Endodermal cell (in vitro differentiated cells): ENCODE results near the gene HAUS3. TPM values are rescaled to one million over a fixed set of nuclear protein-coding genes. Genes with fewer than 3 reads are reported as not detected.

Experiments used
- DNase-seq: peaks from one replicate; pipeline ENCODE4 v3.0.0-alpha.2; 2017
- H3K27ac ChIP-seq: 2 replicates; pipeline ENCODE4 v1.5.1; 2013; ENCODE audit warnings: mild to moderate bottlenecking, low read depth, low read length, moderate library complexity
- H3K27me3 ChIP-seq: 2 replicates; pipeline ENCODE4 v1.6.1; 2013; ENCODE audit warnings: mild to moderate bottlenecking, low read length, moderate library complexity; ENCODE audit not compliant: insufficient read depth, control insufficient read depth, poor library complexity, severe bottlenecking
- H3K36me3 ChIP-seq: 2 replicates; pipeline ENCODE4 v1.7.0; 2013; ENCODE audit warnings: mild to moderate bottlenecking, low read length, moderate library complexity; ENCODE audit not compliant: control insufficient read depth, insufficient read depth
- H3K4me1 ChIP-seq: one replicate; pipeline ENCODE4 v1.7.0; 2013; ENCODE audit warnings: low read length; ENCODE audit not compliant: control insufficient read depth, insufficient read depth
- H3K4me3 ChIP-seq: 2 replicates; pipeline ENCODE4 v1.5.1; 2013; ENCODE audit warnings: mild to moderate bottlenecking, low read length, moderate library complexity
- H3K9ac ChIP-seq: 2 replicates; pipeline ENCODE4 v1.6.1; 2013; ENCODE audit warnings: mild to moderate bottlenecking, low read length, moderate library complexity; ENCODE audit not compliant: poor library complexity, severe bottlenecking; ENCODE audit errors: extremely low read depth
- H3K9me3 ChIP-seq: 2 replicates; pipeline ENCODE4 v1.6.1; 2013; ENCODE audit warnings: mild to moderate bottlenecking, low read length, moderate library complexity; ENCODE audit not compliant: control insufficient read depth
- H3K27ac Mint-ChIP-seq: 2 replicates; pipeline ENCODE4 v1.8.0; 2020; ENCODE audit warnings: mixed read lengths
- H3K27me3 Mint-ChIP-seq: 2 replicates; pipeline ENCODE4 v1.8.0; 2021; ENCODE audit warnings: mild to moderate bottlenecking, mixed read lengths; ENCODE audit not compliant: insufficient read depth
- H3K36me3 Mint-ChIP-seq: 2 replicates; pipeline ENCODE4 v1.8.0; 2020; ENCODE audit warnings: low read depth, mixed read lengths
- H3K4me1 Mint-ChIP-seq: 2 replicates; pipeline ENCODE4 v1.8.0; 2020; ENCODE audit warnings: mixed read lengths
- H3K4me3 Mint-ChIP-seq: 2 replicates; pipeline ENCODE4 v1.8.0; 2020; ENCODE audit warnings: mild to moderate bottlenecking, moderate library complexity, mixed read lengths
- H3K9me3 Mint-ChIP-seq: 2 replicates; pipeline ENCODE4 v1.8.0; 2020; ENCODE audit warnings: mild to moderate bottlenecking, mixed read lengths
- WGBS, 2 experiments: methylation state at CpG; one replicate each; pipeline versions ENCODE4 v1.1.5 to v1.1.7; 2013; ENCODE audit warnings: missing lambda C conversion rate in 2 of 2, mixed read lengths in 1 of 2; ENCODE audit not compliant: insufficient coverage in 1 of 2, insufficient read length in 1 of 2; 5-methylcytosine and 5-hydroxymethylcytosine counted together
- total RNA-seq, 2 donors: library from RNA; stranded (reverse); fragmentation: NEBNext Ultra II Directional in 1 of 2; extraction: Animal tissue kit (Norgen Biotek cat#: 25700) in 1 of 2; gene quantifications; 2 replicates in 1 of 2; 3 replicates in 1 of 2; pipeline ENCODE4 v1.2.1, GENCODE V29; 2021
- TF ChIP-seq, protein P1 (sequence below): fragments of 200-600 bp; sonication (generic); conservative IDR thresholded peaks from 2 replicates; pipeline ENCODE4 v1.5.0; 2021; ENCODE audit warnings: antibody characterized with exemption, mild to moderate bottlenecking

HAUS3 gene
- total RNA-seq, 2 donors from 2014 or later: 17.0 to 22.6 TPM

DNA sequence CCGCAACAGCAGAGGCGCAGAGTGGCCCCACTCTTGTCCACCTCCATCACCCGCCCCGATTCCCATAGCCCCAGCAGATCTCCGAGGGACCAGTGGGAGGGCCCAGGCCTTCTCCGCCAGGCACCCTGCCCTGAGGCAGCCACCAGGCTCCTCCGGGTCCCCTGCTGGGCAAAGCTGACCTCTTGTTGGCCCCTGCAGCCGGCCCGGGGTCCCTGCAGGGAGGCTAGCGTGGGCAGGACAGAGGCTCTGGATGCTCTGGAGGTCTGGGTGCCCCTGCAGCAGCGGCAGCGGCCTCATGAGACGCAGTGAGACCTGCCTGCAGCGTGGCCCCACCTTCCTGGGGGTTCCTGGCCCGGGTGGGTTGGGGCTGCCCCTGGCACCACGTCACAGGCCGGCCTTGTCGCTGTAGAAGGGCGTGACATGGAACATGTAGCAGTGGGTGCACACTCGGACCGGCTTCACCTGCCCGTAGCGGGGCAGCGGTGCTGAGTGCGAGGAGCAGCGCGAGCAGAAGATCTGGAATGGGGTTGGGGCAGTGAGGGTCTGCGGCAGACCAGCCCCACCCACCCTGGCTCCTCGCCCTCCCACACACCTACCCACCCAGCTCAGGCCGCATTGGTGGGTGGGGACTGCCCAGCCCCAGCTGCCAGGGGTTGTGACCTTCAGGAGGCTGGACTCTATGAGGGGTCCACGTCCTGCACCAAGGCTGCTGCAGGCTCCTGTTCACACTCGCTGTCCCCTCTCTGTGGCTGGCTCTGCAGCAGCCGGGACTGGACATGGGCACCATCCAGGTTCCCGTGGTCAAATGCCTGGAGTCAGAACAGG lies 28.6 kb upstream of the HAUS3 start:
- Mint-ChIP-seq H3K4me3 (no peak overlapping the region), H3K36me3 (no peaks in the 10 kb centered on the region), H3K27ac (peak overlapping the region; percentile 85), H3K4me1 (peaks cover 28% of the 10 kb centered on the region), H3K27me3 (no peaks in the 10 kb centered on the region), H3K9me3 (no peaks in the 10 kb centered on the region)
- H3K36me3 ChIP-seq: no peaks in the 10 kb centered on the region
- WGBS, 2 experiments: 90 to 91% methylated on average over 15 to 34 of the region's 34 CpGs
- H3K4me3 ChIP-seq: no peak overlapping the region
- no peaks in the 10 kb centered on the region for H3K27me3 ChIP-seq
- no peak for DNase-seq
- H3K27ac ChIP-seq: no peak overlapping the region
- TF ChIP-seq, protein P1, sequence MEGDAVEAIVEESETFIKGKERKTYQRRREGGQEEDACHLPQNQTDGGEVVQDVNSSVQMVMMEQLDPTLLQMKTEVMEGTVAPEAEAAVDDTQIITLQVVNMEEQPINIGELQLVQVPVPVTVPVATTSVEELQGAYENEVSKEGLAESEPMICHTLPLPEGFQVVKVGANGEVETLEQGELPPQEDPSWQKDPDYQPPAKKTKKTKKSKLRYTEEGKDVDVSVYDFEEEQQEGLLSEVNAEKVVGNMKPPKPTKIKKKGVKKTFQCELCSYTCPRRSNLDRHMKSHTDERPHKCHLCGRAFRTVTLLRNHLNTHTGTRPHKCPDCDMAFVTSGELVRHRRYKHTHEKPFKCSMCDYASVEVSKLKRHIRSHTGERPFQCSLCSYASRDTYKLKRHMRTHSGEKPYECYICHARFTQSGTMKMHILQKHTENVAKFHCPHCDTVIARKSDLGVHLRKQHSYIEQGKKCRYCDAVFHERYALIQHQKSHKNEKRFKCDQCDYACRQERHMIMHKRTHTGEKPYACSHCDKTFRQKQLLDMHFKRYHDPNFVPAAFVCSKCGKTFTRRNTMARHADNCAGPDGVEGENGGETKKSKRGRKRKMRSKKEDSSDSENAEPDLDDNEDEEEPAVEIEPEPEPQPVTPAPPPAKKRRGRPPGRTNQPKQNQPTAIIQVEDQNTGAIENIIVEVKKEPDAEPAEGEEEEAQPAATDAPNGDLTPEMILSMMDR: no peak
- H3K9me3 ChIP-seq: no peaks in the 10 kb centered on the region
- no peak overlapping the region for H3K9ac ChIP-seq
- peaks cover 11% of the 10 kb centered on the region for H3K4me1 ChIP-seq

DNA sequence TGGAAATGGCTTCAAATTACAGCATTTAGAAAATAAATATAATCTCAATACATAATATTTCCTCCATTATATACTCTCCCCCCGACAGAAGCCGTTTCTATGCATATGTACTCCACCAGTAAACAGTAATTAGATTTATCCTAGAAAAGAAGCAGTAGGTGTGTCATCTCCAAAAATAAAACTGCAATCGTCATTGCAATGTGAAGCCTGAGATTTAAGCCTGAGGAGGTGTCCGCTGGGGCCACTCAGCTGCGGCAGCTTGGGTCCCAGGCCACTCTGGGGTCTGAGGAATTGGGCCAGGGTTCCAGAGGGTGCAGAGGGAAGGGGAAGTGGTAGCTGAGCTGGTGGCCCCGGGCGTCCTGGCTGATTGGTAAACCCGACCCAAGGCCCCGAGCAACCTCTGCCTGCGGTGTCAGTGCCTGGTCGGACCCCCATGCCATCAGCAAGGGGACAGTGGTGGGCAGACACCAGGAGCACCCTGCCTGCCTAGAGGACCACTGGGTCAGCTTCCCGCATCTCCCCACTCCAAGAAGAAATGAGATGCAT lies 27.8 kb upstream of the HAUS3 start:
- peaks cover 11% of the 10 kb centered on the region for H3K4me1 ChIP-seq
- no peak overlapping the region for H3K4me3 ChIP-seq
- whole genome bisulfite sequencing, 2 experiments: 90 to 98% methylated on average over 11 to 12 of the region's 12 CpGs
- peak overlapping the region; percentile 61 for H3K27ac Mint-ChIP-seq
- H3K4me3 Mint-ChIP-seq: no peak overlapping the region
- TF ChIP-seq, protein P1: no peak
- H3K36me3 ChIP-seq: no peaks in the 10 kb centered on the region
- no peak for DNase-seq
- no peaks in the 10 kb centered on the region for H3K9me3 ChIP-seq
- no peaks in the 10 kb centered on the region for H3K27me3 Mint-ChIP-seq
- H3K9me3 Mint-ChIP-seq: no peaks in the 10 kb centered on the region
- H3K36me3 Mint-ChIP-seq: no peaks in the 10 kb centered on the region
- H3K27ac ChIP-seq: no peak overlapping the region
- peaks cover 28% of the 10 kb centered on the region for H3K4me1 Mint-ChIP-seq
- no peaks in the 10 kb centered on the region for H3K27me3 ChIP-seq
- no peak overlapping the region for H3K9ac ChIP-seq

DNA sequence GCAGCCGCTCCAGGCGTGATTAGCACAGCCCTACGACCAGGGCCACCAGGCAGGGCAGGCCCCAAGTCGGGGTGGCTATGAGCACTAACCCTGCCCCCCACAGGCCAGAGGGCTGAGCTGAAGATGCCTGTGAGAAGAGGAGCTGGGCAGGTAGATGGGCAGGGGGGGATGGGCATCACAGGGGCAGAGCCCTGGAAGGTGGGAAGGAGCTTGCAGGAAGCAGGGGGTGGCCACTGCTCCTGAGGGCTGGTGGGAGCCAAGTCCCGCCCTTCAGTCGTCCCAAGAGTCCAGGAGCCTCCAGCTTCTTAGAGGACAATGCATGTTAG lies 27.2 kb upstream of the HAUS3 start:
- DNase-seq: peak; percentile 79
- no peak overlapping the region for H3K4me3 Mint-ChIP-seq
- Histone ChIP-seq H3K27me3 (no peaks in the 10 kb centered on the region), H3K4me1 (peaks cover 11% of the 10 kb centered on the region), H3K36me3 (no peaks in the 10 kb centered on the region), H3K27ac (no peak overlapping the region), H3K9ac (no peak overlapping the region), H3K4me3 (no peak overlapping the region), H3K9me3 (no peaks in the 10 kb centered on the region)
- no peak overlapping the region for H3K27ac Mint-ChIP-seq
- peaks cover 23% of the 10 kb centered on the region for H3K4me1 Mint-ChIP-seq
- TF ChIP-seq, protein P1: no peak
- H3K9me3 Mint-ChIP-seq: no peaks in the 10 kb centered on the region
- H3K36me3 Mint-ChIP-seq: no peaks in the 10 kb centered on the region
- no peaks in the 10 kb centered on the region for H3K27me3 Mint-ChIP-seq
- WGBS, 2 experiments: 85 to 86% methylated on average over 1 to 6 of the region's 6 CpGs
